SK-N-MC (cell line): ENCODE measurements around the gene CAMK1D.

ENCODE experiments used
- EZH2 ChIP-seq: fragments of 200-600 bp; sonication (generic); IDR thresholded peaks from one replicate; pipeline ENCODE4 v1.6.1; 2017; ENCODE audit warnings: antibody characterized with exemption
- POLR2AphosphoS5 ChIP-seq: IDR thresholded peaks from 2 replicates; pipeline ENCODE4 v1.6.1; 2012; ENCODE audit warnings: mild to moderate bottlenecking, low read depth, low read length, borderline replicate concordance

- TF ChIP-seq POLR2AphosphoS5 (no peak), EZH2 (no peak)
Measured at GRCh38 chr10:12435348-12435747, 86.0 kb downstream of the CAMK1D start.
